Activated CD4-positive, alpha-beta T cell treated with anti-CD3 and anti-CD28 coated beads, Interleukin-2, amount 50 U/mL, for 1 hour (primary cell): ENCODE measurements around the gene RNF26.

Experiments
- DNase-seq: peaks from one replicate; pipeline ENCODE4 v3.0.0-alpha.2; 2020

RNF26 gene

GRCh38 chr11:119356349-119357031, 22.2 kb downstream of the RNF26 start:
- peak; percentile 74 for DNase-seq

- no peak for DNase-seq
These were observed 22.7 kb downstream of the RNF26 start for GRCh38 chr11:119357074-119357473.

GRCh38 chr11:119359365-119360214, 25.3 kb downstream of the RNF26 start:
- DNase-seq: no peak

- DNase-seq: no peak
These were observed 26.9 kb downstream of the RNF26 start for GRCh38 chr11:119361056-119361787.

- DNase-seq: no peak
These were observed 27.8 kb downstream of the RNF26 start for GRCh38 chr11:119361941-119362725.

GRCh38 chr11:119362741-119363080, 28.4 kb downstream of the RNF26 start:
- DNase-seq: no peak

- DNase-seq: no peak
These were observed 28.9 kb downstream of the RNF26 start for GRCh38 chr11:119363081-119363850.

- DNase-seq: peak; percentile 48
These were observed 29.7 kb downstream of the RNF26 start for GRCh38 chr11:119363851-119364590.

- DNase-seq: no peak
These were observed 30.8 kb downstream of the RNF26 start for GRCh38 chr11:119365071-119365591.

- no peak for DNase-seq
These were observed 32.6 kb downstream of the RNF26 start for GRCh38 chr11:119366690-119367620.

- DNase-seq: no peak
These were observed 33.4 kb downstream of the RNF26 start for GRCh38 chr11:119367661-119368120.

GRCh38 chr11:119368121-119369034, 34.1 kb downstream of the RNF26 start:
- no peak for DNase-seq

GRCh38 chr11:119369132-119369925, 35.0 kb downstream of the RNF26 start:
- DNase-seq: no peak

GRCh38 chr11:119370486-119371046, 36.2 kb downstream of the RNF26 start:
- no peak for DNase-seq

- DNase-seq: no peak
These were observed 36.8 kb downstream of the RNF26 start for GRCh38 chr11:119371067-119371601.

GRCh38 chr11:119371778-119372182, 37.5 kb downstream of the RNF26 start:
- no peak for DNase-seq
